ENCODE measurements around the gene FBXO44. TPM values are rescaled to one million over a fixed set of nuclear protein-coding genes. Genes with fewer than 3 reads are reported as not detected.

Gene FBXO44
- total RNA-seq, 3 donors from 2014 or later = 6.5 to 19.1 (median 6.6) TPM

DNA sequence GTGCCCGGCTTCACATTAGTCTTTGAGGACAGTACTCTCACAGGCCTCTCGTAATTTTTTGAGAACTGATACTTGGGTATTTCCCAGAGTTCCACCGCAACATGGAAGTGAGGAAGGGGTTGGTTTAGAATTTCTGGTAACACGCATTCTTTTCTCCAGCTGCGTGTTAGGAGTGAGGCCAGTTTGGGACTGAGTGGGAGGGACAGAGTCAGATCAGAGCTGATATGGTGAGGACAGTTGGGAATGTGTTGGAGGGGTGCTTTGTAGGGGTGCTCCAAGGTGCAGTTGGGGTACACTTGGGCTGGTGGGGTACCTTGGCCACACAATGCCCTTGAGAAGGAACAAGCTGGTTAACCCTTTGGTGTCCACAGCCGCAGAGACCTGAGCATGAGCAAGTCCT is 16.1 kb downstream of the FBXO44 start:
- Histone ChIP-seq H3K9me3 (no peaks in the 10 kb centered on the region), H3K36me3 (ENCODE audit: low read depth) (no peaks in the 10 kb centered on the region), H3K4me3 (no peak overlapping the region), H3K4me1 (ENCODE audit: low read depth) (no peaks in the 10 kb centered on the region)
- DNase-seq (no peak), ATAC-seq (no peak)
- TF ChIP-seq CTCF (IDR thresholded peaks at IDR 0.05) = no peak
- intact Hi-C loops (cut with DNase I, micrococcal nuclease) = no loop called here

GRCh38 chr1:11671205-11671543 is 16.5 kb downstream of the FBXO44 start:
- TF ChIP-seq CTCF (IDR thresholded peaks at IDR 0.05) = no peak
- ATAC-seq (no peak), DNase-seq (no peak)
- Histone ChIP-seq H3K4me3 (no peak overlapping the region), H3K4me1 (ENCODE audit: low read depth) (no peaks in the 10 kb centered on the region), H3K36me3 (ENCODE audit: low read depth) (no peaks in the 10 kb centered on the region), H3K9me3 (no peaks in the 10 kb centered on the region)
- intact Hi-C loops (cut with DNase I, micrococcal nuclease) = no loop called here

- H3K9me3 ChIP-seq = no peaks in the 10 kb centered on the region
- H3K4me1 ChIP-seq (ENCODE audit: low read depth) = no peaks in the 10 kb centered on the region
- DNase-seq (no peak), ATAC-seq (no peak)
- no peak for TF ChIP-seq CTCF (IDR thresholded peaks at IDR 0.05)
- H3K36me3 ChIP-seq (ENCODE audit: low read depth) = no peaks in the 10 kb centered on the region
- no peak overlapping the region for H3K4me3 ChIP-seq
- intact Hi-C loops (cut with DNase I, micrococcal nuclease) = no loop called here
Measured at GRCh38 chr1:11671544-11672286, 17.0 kb downstream of the FBXO44 start.

- H3K4me3 ChIP-seq = no peak overlapping the region
- intact Hi-C loops (cut with DNase I, micrococcal nuclease) = no loop called here
- DNase-seq (no peak), ATAC-seq (no peak)
- no peak for TF ChIP-seq CTCF (IDR thresholded peaks at IDR 0.05)
- no peaks in the 10 kb centered on the region for H3K4me1 ChIP-seq (ENCODE audit: low read depth)
- H3K9me3 ChIP-seq = no peaks in the 10 kb centered on the region
- no peaks in the 10 kb centered on the region for H3K36me3 ChIP-seq (ENCODE audit: low read depth)
Measured at GRCh38 chr1:11673089-11673769, 18.6 kb downstream of the FBXO44 start.

DNA sequence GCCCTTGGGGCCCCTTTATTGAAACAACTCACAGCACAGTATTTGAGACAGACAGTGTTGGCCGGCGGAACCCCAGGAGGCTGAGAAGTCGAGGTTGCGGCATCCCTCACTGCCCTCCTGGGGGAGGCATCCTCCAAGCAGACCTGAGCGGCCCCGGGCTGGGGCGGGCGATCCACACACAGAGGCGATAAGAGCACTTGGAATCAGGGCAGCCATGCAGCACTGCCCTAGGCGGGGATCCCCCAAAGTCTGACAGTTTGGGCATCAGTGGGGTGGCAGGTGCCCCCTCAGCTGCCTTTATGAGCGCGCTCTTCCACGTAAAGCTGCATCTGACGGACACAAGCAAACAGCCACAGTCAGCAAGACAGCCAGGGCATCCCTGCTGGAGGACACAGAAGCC is 19.8 kb downstream of the FBXO44 start:
- Histone ChIP-seq H3K36me3 (ENCODE audit: low read depth) (no peaks in the 10 kb centered on the region), H3K4me1 (ENCODE audit: low read depth) (no peaks in the 10 kb centered on the region), H3K4me3 (no peak overlapping the region), H3K9me3 (no peaks in the 10 kb centered on the region)
- intact Hi-C loops (cut with DNase I, micrococcal nuclease) = no loop called here
- ATAC-seq (no peak), DNase-seq (no peak)
- TF ChIP-seq CTCF (IDR thresholded peaks at IDR 0.05) = no peak

All from mucosa of descending colon (tissue), 3 donors.